CD8-positive, alpha-beta memory T cell (primary cell): Measurements from ENCODE around the gene CHN1. TPM values are rescaled to one million over a fixed set of nuclear protein-coding genes. Genes with fewer than 3 reads are reported as not detected.

Experiments
- CTCF ChIA-PET: fragments of 350-600 bp; sonication (Branson Sonifier 250); formaldehyde crosslinking; loops from one replicate; lab custom pipeline; 2021; ENCODE audit warnings: antibody characterized with exemption; lab: Charles Lee
- POLR2A ChIA-PET: fragments of 350-600 bp; sonication (Branson Sonifier 250); formaldehyde crosslinking; loops from one replicate; lab custom pipeline; 2021; ENCODE audit warnings: antibody characterized with exemption; lab: Charles Lee
- DNase-seq, 5 donors: peaks; one replicate each; pipeline versions ENCODE4 v3.0.0 to v3.0.0-alpha.2; 2020 to 2022; ENCODE audit warnings: mixed read lengths in 1 of 5
- H3K27ac ChIP-seq: one replicate; pipeline ENCODE4 v1.7.0; 2013; ENCODE audit warnings: low read depth, mild to moderate bottlenecking, low read length, moderate library complexity
- H3K27me3 ChIP-seq: 2 replicates; pipeline ENCODE4 v1.7.0; 2013; ENCODE audit warnings: low read length, mild to moderate bottlenecking; ENCODE audit not compliant: insufficient read depth, poor library complexity, severe bottlenecking
- H3K36me3 ChIP-seq: 2 replicates; pipeline ENCODE4 v1.7.0; 2013; ENCODE audit warnings: mild to moderate bottlenecking, low read length, moderate library complexity; ENCODE audit not compliant: insufficient read depth
- H3K4me1 ChIP-seq: 2 replicates; pipeline ENCODE4 v1.7.0; 2013; ENCODE audit warnings: mild to moderate bottlenecking, low read length, moderate library complexity; ENCODE audit not compliant: insufficient read depth
- H3K4me3 ChIP-seq: 2 replicates; pipeline ENCODE4 v1.7.0; 2013; ENCODE audit warnings: mild to moderate bottlenecking, low read length
- H3K9me3 ChIP-seq: 2 replicates; pipeline ENCODE4 v1.7.0; 2013; ENCODE audit warnings: mild to moderate bottlenecking, low read length
- H3K27ac Mint-ChIP-seq, 8 donors: one replicate each; pipeline ENCODE4 v1.8.0; 2020 to 2021; ENCODE audit warnings: mixed read lengths in 8 of 8, mild to moderate bottlenecking in 6 of 8, inconsistent platforms in 3 of 8, moderate library complexity in 3 of 8
- H3K27me3 Mint-ChIP-seq, 2 donors: one replicate each; pipeline ENCODE4 v1.8.0; 2020 to 2021; ENCODE audit warnings: mixed read lengths in 2 of 2, mild to moderate bottlenecking in 1 of 2, moderate library complexity in 1 of 2
- H3K36me3 Mint-ChIP-seq, 3 donors: one replicate each; pipeline ENCODE4 v1.8.0; 2020 to 2021; ENCODE audit warnings: mixed read lengths in 3 of 3, inconsistent platforms in 1 of 3, mild to moderate bottlenecking in 1 of 3
- H3K4me1 Mint-ChIP-seq, 3 donors: one replicate each; pipeline ENCODE4 v1.8.0; 2020 to 2021; ENCODE audit warnings: mixed read lengths in 3 of 3, inconsistent platforms in 1 of 3, mild to moderate bottlenecking in 1 of 3
- H3K4me3 Mint-ChIP-seq, 7 donors: one replicate each; pipeline ENCODE4 v1.8.0; 2020 to 2021; ENCODE audit warnings: mixed read lengths in 7 of 7, mild to moderate bottlenecking in 6 of 7, moderate library complexity in 4 of 7, inconsistent platforms in 2 of 7
- H3K9me3 Mint-ChIP-seq, 5 donors: one replicate each; pipeline ENCODE4 v1.8.0; 2020 to 2022; ENCODE audit warnings: mixed read lengths in 5 of 5, mild to moderate bottlenecking in 3 of 5, moderate library complexity in 2 of 5, inconsistent platforms in 1 of 5
- polyA plus RNA-seq: library from polyadenylated mRNA; unstranded; fragments of 300-500 nt; fragmentation: Illumina TruSeq; gene quantifications from one replicate; pipeline ENCODE4 v1.2.3, GENCODE V29; 2021
- total RNA-seq, 2 experiments: library from RNA; stranded (reverse); gene quantifications; one replicate each; pipeline ENCODE4 v1.2.3, GENCODE V29; 2021

The CHN1 gene
- total and polyA plus RNA-seq, 3 experiments from 2014 or later: 13.1 to 22.1 (median 18.4) TPM

GRCh38 chr2:174827371-174828369 is 177.5 kb downstream of the CHN1 start:
- Histone ChIP-seq H3K4me1 (no peaks in the 10 kb centered on the region), H3K4me3 (no peak overlapping the region), H3K9me3 (no peaks in the 10 kb centered on the region), H3K27me3 (no peaks in the 10 kb centered on the region), H3K27ac (no peak overlapping the region), H3K36me3 (no peaks in the 10 kb centered on the region)
- Mint-ChIP-seq H3K27ac (peak overlapping the region in 1 of 8 donors; percentile 72), H3K36me3 (peaks cover 0 to 4% (median 0%) of the 10 kb centered on the region in 3 donors), H3K4me3 (peak overlapping the region in 1 of 7 donors; percentile 10), H3K4me1 (peaks cover 2 to 42% (median 14%) of the 10 kb centered on the region in 3 donors), H3K9me3 (no peaks in the 10 kb centered on the region), H3K27me3 (peaks cover 0 to 4% of the 10 kb centered on the region in 2 donors)
- ChIA-PET CTCF (no interaction called here), POLR2A (no interaction called here)
- no peak for DNase-seq

GRCh38 chr2:174826051-174826450 is 179.1 kb downstream of the CHN1 start:
- no peak overlapping the region for H3K4me3 Mint-ChIP-seq
- H3K36me3 ChIP-seq: no peaks in the 10 kb centered on the region
- H3K4me3 ChIP-seq: no peak overlapping the region
- H3K4me1 Mint-ChIP-seq: peaks cover 2 to 30% (median 14%) of the 10 kb centered on the region in 3 donors
- no peaks in the 10 kb centered on the region for H3K27me3 ChIP-seq
- no peak overlapping the region for H3K27ac ChIP-seq
- H3K9me3 Mint-ChIP-seq: no peaks in the 10 kb centered on the region
- H3K4me1 ChIP-seq: no peaks in the 10 kb centered on the region
- DNase-seq: no peak
- peaks cover 0 to 8% (median 0%) of the 10 kb centered on the region in 3 donors for H3K36me3 Mint-ChIP-seq
- H3K9me3 ChIP-seq: no peaks in the 10 kb centered on the region
- H3K27ac Mint-ChIP-seq: no peak overlapping the region
- ChIA-PET POLR2A (no interaction called here), CTCF (no interaction called here)
- peaks cover 4% of the 10 kb centered on the region in 2 donors for H3K27me3 Mint-ChIP-seq

DNA sequence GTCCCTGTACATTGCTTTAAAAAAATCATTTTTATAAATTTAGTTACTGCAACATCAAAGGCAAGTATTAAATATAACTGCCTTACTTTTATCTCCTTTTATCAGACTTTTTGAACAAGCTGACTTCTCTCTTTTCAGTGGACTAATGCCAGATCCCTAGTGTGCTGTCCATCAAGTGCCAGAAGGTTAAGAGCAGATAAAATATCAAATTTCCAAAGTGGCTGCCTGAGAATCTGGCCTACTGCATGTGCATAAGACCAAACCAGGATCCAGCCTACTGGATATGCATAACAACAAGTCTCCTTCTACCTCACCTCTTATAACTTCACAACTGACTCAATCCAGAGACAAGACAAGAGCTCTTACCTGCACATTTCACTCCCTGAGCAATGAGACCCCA is 181.1 kb downstream of the CHN1 start:
- no peaks in the 10 kb centered on the region for H3K27me3 ChIP-seq
- peaks cover 0 to 16% (median 4%) of the 10 kb centered on the region in 3 donors for H3K4me1 Mint-ChIP-seq
- POLR2A ChIA-PET: no interaction called here
- no peaks in the 10 kb centered on the region for H3K36me3 ChIP-seq
- CTCF ChIA-PET: interaction anchor here (1.3 kb wide), 1 partner anchor 75 kb away, joined by 3 read pairs; no protein-coding TSS in a partner anchor
- no peaks in the 10 kb centered on the region for H3K9me3 ChIP-seq
- no peaks in the 10 kb centered on the region for H3K9me3 Mint-ChIP-seq
- H3K4me1 ChIP-seq: no peaks in the 10 kb centered on the region
- H3K27me3 Mint-ChIP-seq: peaks cover 6 to 10% of the 10 kb centered on the region in 2 donors
- H3K36me3 Mint-ChIP-seq: peaks cover 0 to 8% (median 6%) of the 10 kb centered on the region in 3 donors
- H3K27ac Mint-ChIP-seq: peak overlapping the region in 1 of 8 donors; percentile 59
- H3K27ac ChIP-seq: no peak overlapping the region
- no peak for DNase-seq
- no peak overlapping the region for H3K4me3 Mint-ChIP-seq
- H3K4me3 ChIP-seq: no peak overlapping the region

- Mint-ChIP-seq H3K4me3 (no peak overlapping the region), H3K36me3 (peaks cover 0 to 8% (median 6%) of the 10 kb centered on the region in 3 donors), H3K4me1 (peaks cover 0 to 7% (median 4%) of the 10 kb centered on the region in 3 donors), H3K9me3 (no peaks in the 10 kb centered on the region), H3K27ac (no peak overlapping the region), H3K27me3 (peaks cover 5 to 10% of the 10 kb centered on the region in 2 donors)
- Histone ChIP-seq H3K4me3 (no peak overlapping the region), H3K9me3 (no peaks in the 10 kb centered on the region), H3K27ac (no peak overlapping the region), H3K36me3 (no peaks in the 10 kb centered on the region), H3K4me1 (no peaks in the 10 kb centered on the region), H3K27me3 (no peaks in the 10 kb centered on the region)
- no peak for DNase-seq
- ChIA-PET CTCF (no interaction called here), POLR2A (no interaction called here)
Observed at GRCh38 chr2:174821628-174822027, 183.6 kb downstream of the CHN1 start.

- Histone ChIP-seq H3K9me3 (no peaks in the 10 kb centered on the region), H3K4me3 (no peak overlapping the region), H3K36me3 (no peaks in the 10 kb centered on the region), H3K27ac (no peak overlapping the region), H3K4me1 (no peaks in the 10 kb centered on the region), H3K27me3 (no peaks in the 10 kb centered on the region)
- DNase-seq: no peak
- no peak overlapping the region for H3K27ac Mint-ChIP-seq
- POLR2A ChIA-PET: no interaction called here
- peaks cover 0 to 8% (median 6%) of the 10 kb centered on the region in 3 donors for H3K36me3 Mint-ChIP-seq
- no peaks in the 10 kb centered on the region for H3K9me3 Mint-ChIP-seq
- no peak overlapping the region for H3K4me3 Mint-ChIP-seq
- H3K4me1 Mint-ChIP-seq: no peaks in the 10 kb centered on the region
- peaks cover 2 to 10% of the 10 kb centered on the region in 2 donors for H3K27me3 Mint-ChIP-seq
- CTCF ChIA-PET: no interaction called here
Observed at GRCh38 chr2:174820361-174820760, 184.8 kb downstream of the CHN1 start.

GRCh38 chr2:174815526-174815925 is 189.7 kb downstream of the CHN1 start:
- Mint-ChIP-seq H3K27ac (no peak overlapping the region), H3K9me3 (no peaks in the 10 kb centered on the region), H3K27me3 (peaks cover 2 to 3% of the 10 kb centered on the region in 2 donors), H3K4me3 (no peak overlapping the region), H3K36me3 (peaks cover 0 to 4% (median 2%) of the 10 kb centered on the region in 3 donors), H3K4me1 (no peaks in the 10 kb centered on the region)
- H3K36me3 ChIP-seq: no peaks in the 10 kb centered on the region
- no peak overlapping the region for H3K4me3 ChIP-seq
- no peak for DNase-seq
- H3K27me3 ChIP-seq: no peaks in the 10 kb centered on the region
- H3K4me1 ChIP-seq: no peaks in the 10 kb centered on the region
- ChIA-PET POLR2A (interaction anchor here (0.8 kb wide), 1 partner anchor 1508 kb away, joined by 7 read pairs; no protein-coding TSS in a partner anchor), CTCF (no interaction called here)
- H3K27ac ChIP-seq: no peak overlapping the region
- no peaks in the 10 kb centered on the region for H3K9me3 ChIP-seq

GRCh38 chr2:174812037-174812436 is 193.1 kb downstream of the CHN1 start:
- Mint-ChIP-seq H3K4me3 (no peak overlapping the region), H3K4me1 (no peaks in the 10 kb centered on the region), H3K36me3 (peaks cover 0 to 9% (median 0%) of the 10 kb centered on the region in 3 donors), H3K27me3 (peaks cover 0 to 2% of the 10 kb centered on the region in 2 donors), H3K27ac (no peak overlapping the region), H3K9me3 (no peaks in the 10 kb centered on the region)
- CTCF ChIA-PET: interaction anchor here (1.1 kb wide), 1 partner anchor 115 kb away, joined by 3 read pairs; no protein-coding TSS in a partner anchor
- no peaks in the 10 kb centered on the region for H3K36me3 ChIP-seq
- no peak overlapping the region for H3K27ac ChIP-seq
- H3K4me3 ChIP-seq: no peak overlapping the region
- DNase-seq: no peak
- H3K27me3 ChIP-seq: no peaks in the 10 kb centered on the region
- POLR2A ChIA-PET: no interaction called here
- no peaks in the 10 kb centered on the region for H3K4me1 ChIP-seq
- H3K9me3 ChIP-seq: no peaks in the 10 kb centered on the region

- no peak for DNase-seq
- Mint-ChIP-seq H3K4me1 (no peaks in the 10 kb centered on the region), H3K9me3 (no peaks in the 10 kb centered on the region), H3K27me3 (peaks cover 0 to 2% of the 10 kb centered on the region in 2 donors), H3K4me3 (no peak overlapping the region), H3K27ac (no peak overlapping the region), H3K36me3 (peaks cover 0 to 13% (median 0%) of the 10 kb centered on the region in 3 donors)
- H3K4me1 ChIP-seq: no peaks in the 10 kb centered on the region
- no peak overlapping the region for H3K4me3 ChIP-seq
- ChIA-PET POLR2A (no interaction called here), CTCF (no interaction called here)
- H3K27ac ChIP-seq: no peak overlapping the region
- no peaks in the 10 kb centered on the region for H3K36me3 ChIP-seq
- no peaks in the 10 kb centered on the region for H3K9me3 ChIP-seq
- no peaks in the 10 kb centered on the region for H3K27me3 ChIP-seq
Observed at GRCh38 chr2:174807931-174808330, 197.2 kb downstream of the CHN1 start.
